HPDE6-E6E7 (cell line): Measurements from ENCODE around the gene F8.
"Not testable (repeated sequence)": the region's sequence is repeated elsewhere in the genome, so short reads cannot be mapped to it uniquely, and the experiment has no call there.

Source experiments
- DNase-seq: peaks from one replicate; pipeline ENCODE4 v3.0.0; 2011; ENCODE audit warnings: missing footprints; ENCODE audit errors: extremely low spot score

Gene F8

DNA sequence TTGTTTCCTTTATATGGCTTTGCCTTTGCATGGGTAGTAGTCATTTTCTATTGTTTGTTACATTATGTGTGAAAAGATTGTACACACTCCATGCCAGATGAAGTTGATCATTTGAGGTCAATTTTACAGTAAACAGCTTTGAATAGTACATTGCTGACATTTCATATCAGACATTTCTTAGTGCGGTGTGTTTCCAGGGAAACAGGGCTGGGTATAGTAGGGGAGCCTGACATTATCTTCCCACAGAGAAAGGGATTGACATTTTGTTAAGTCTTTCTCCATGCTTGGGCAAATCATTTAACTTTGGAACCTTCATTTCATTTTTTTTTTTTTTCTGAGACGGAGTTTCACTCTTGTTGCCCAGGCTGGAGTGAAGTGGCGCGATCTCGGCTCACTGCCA is 9.1 kb upstream of the F8 start:
- no peak for DNase-seq

DNA sequence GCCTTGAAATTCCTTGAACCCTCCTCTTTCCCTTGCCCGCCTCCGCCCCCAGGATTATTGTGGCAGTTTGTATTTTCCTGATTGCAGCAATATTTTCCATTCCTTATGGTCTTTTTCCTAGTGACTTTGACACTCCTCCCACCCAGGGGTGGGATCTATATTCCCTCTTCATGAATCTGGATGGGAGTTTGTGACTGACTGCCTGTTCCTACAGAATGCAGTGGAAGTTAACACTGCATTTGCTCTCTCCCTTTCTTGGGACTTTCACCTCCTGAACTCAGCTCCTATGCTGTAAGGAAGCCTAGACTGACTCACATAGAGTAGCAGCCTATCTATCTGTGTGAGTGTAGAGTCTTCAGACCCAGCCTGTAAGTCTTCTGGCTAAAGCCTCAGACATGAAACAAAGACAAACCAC is 6.4 kb upstream of the F8 start:
- no peak for DNase-seq

GRCh38 chrX:155028129-155028528 is 5.6 kb upstream of the F8 start:
- DNase-seq, result no peak

DNA sequence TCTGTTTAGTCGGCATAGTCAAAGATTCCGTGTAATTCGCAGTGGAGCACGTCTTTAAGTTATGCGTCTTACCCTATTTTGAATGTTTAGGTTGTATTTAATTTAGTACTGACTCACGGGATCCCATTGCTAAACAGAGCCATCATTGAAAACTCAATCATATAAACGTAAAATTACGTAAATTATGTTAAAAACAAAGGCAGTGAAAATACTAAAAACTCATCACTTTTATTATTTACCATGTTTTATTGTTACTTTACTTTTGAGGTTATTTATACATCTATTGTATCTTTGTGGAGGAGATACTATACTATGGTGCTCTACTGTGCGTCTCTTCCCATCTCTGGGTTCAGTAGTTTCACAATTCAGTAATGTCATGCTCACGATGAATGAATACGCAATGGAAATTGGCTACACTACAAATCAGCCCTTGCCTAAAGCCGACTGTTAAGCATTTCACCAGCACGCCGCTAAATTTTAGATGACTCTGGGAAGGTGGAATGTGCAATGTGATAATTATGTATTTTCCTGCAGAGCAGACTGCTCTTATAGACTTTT is 5.1 kb upstream of the F8 start:
- DNase-seq, result no peak

DNA sequence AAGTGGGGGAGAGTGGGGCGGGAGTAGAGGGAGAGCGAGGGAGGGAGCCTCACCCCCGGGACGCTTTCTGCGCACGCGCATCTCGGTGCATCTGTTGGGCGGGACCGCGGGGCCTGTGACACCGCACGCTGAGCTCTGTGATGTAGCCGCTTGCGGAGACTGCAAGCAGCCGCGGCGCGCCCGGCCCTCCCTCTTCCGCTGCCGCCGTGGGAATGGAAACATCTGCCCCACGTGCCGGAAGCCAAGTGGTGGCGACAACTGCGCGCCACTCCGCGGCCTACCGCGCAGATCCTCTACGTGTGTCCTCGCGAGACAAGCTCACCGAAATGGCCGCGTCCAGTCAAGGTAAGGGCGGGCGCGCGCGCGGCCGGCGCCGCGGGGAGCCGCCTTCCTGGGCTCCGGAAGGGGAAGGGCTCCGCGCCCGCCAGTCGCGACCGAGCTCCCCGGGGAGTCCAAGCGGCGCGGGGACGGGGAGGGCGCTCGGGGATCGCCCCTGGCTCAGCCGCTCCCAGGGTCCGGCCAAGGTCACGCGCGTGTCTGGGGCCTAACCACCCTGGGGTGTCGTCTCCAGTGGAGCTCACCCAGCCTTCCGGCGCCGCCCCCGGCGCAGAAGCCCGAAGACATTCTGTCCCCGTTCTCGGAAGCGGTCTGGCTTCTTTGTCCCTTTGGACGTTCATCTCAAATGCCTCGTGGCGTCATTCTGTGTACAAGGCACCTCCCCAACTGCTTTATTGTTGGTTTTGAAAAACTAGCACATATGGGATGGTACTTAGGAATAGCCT is 4.4 kb upstream of the F8 start, which contains the start of gene FUNDC2:
Gene FUNDC2, plus strand, starts transcription at position 118 of the 782 bp plus-strand sequence. Its CDS starts 95 bp downstream, at position 213.
- DNase-seq, result peak; percentile 88

DNA sequence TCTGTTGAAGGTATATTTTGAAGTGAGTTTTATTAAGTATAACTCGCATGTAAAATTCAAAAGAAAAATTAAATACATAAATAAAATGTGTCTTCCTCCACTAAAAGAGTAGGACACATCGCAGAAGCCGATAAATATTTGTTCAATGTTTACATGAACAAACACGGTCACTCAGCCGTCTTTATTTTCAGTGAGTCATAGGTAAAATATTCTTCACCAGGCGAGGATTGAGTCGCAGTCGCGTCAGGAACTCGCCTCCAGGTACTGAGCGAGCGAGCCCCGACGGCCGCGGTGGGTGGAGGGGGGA is 3.9 kb upstream of the F8 start:
- no peak for DNase-seq

DNA sequence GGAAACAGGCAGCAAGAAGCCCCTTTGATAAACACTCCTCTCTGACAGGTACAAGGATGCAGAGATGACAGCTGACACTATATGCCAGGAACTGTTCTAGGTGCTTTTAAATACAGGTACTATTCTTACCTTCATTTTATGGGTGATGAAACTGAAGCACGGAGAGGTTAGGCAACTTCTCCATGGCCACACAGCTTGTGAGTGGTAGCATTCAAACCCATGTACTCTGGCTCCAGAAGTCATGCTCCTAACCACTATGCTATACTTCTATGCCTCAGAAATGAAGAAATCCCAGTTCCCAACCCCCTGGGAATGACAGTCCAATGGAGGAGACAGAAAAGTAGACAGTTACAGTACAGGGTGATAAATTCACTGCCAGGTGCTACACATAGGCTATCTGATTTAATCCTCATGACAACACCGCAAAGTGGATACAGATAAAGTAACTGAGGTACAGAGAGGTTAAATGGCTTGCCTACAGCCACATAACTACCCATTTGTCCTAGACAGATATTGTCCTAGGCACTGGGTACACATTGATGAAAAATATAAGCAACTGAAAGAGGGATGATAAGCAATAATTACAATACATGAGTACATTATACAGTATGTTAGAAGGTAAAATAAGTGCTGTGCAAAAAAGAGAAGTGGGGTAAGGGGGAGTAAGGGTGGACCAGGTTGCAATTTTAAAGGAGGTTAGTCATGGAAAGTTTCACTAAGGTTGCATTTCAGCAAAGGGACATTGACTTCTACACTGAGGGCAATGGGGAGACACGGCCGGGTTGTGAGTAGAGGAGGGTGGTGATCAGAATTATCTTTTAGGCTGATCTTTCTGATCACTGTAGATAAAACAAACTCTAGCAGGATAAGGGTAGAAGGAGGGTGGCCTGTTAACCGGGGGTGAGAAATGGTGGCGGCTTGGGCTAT is 1.6 kb upstream of the F8 start:
- DNase-seq, result no peak

GRCh38 chrX:155020591-155020990 is 1.9 kb downstream of the F8 start:
- no peak for DNase-seq

- DNase-seq, result no peak
These were observed 12.5 kb downstream of the F8 start for GRCh38 chrX:155009994-155010472.

- not testable (repeated sequence) for DNase-seq
These were observed 13.9 kb downstream of the F8 start for GRCh38 chrX:155008578-155008977.

GRCh38 chrX:155006913-155007671 is 15.4 kb downstream of the F8 start:
- not testable (repeated sequence) for DNase-seq

GRCh38 chrX:155006379-155006778 is 16.1 kb downstream of the F8 start:
- DNase-seq, result not testable (repeated sequence)

DNA sequence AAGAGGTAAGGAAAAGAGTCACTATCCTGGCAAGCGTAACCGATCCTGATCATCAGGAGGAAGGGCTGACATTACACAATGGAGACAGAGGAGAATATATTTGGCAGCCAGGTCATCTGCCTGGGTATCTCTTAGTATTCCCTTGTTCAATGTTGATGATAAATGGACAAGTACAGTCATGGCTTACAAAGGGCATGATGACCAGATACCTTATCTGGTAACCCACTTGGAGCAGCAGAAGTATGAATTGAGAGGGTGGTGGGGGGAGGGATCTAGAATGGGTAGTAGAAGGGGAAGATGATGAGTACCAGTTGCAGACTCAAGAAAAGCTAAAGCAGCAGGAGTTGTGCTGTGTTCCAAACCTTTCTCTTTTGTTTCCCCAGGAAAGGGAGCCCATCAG is 17.3 kb downstream of the F8 start:
- DNase-seq, result no peak

DNA sequence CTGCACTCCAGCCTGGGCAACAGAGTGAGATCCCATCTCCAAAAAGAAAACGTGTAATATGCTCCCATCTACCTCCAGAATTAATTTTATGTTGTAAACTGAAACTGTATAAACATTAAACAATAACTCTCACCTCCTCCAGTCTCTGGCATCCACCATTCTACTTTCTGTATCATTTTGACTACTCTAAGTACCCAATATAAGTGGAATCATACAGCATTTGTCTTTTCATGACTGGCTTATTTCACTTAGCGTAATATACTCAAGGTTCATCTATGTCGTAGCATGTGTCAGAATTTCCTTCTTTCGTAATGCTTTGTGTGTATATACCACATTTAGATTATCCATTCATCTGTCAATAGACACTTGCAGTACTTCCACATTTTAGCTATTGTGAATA is 20.6 kb downstream of the F8 start:
- DNase-seq, result no peak

DNA sequence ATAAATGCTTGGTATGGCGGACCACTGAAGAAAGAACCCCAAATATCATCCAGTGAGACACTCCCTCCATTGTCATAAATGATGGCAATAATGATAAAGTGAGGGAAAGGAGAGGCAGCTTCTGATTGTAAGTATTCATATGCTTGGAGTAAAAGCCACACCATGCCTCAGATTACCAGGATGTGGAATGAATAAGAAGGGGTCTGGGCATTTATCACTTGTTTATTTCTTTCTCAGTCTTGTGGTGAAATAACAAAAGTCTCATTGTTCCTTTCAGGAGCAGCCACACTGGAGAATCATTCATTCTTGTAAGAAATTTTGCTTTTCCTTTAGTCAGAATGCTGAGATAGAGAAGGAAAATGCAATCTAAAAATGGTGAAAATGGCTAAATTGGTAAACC is 21.7 kb downstream of the F8 start:
- no peak for DNase-seq

GRCh38 chrX:154998204-154998880 is 24.2 kb downstream of the F8 start:
- DNase-seq, result no peak

DNA sequence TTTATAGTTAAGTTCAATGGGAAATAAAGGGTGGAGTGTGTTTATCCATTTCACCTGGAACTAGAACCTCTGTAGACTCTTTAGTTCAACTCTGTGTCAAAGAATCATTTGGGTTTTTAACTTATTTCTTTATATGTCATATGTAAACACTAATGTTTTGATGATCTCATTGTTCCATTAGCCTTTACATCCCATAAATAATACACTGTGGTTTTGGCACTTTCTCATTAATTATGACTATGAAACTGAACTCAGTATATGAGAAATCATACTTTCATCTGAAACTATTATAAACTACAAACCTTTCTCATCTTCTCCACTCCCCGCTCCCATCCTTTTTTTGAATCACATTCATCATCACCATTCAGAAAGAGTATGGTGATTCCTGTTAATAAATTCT is 31.0 kb downstream of the F8 start:
- no peak for DNase-seq

- DNase-seq, result no peak
These were observed 31.5 kb downstream of the F8 start for GRCh38 chrX:154991039-154991438.

DNA sequence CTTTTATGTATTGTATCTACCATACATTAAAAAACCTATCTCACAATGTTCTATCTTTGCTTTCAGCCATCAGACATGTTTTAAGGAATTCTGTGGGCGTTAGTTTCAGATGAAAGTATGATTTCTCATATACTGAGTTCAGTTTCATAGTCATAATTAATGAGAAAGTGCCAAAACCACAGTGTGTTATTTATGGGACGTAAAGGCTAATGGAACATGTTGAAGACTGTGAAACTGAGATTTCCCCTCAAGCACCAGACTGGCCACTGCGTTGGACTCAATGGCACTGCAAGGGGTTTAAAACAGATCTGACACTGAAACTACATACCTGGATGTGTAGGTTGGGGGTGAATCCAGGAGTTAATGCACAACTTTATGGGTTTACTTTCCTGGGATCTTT is 32.0 kb downstream of the F8 start:
- DNase-seq, result no peak

GRCh38 chrX:154988719-154989118 is 33.8 kb downstream of the F8 start:
- no peak for DNase-seq

- DNase-seq, result no peak
These were observed 34.6 kb downstream of the F8 start for GRCh38 chrX:154987940-154988339.
